GM23248 (cell line): ENCODE results near the gene UNC93A.

Experiments used
- EZH2 ChIP-seq: fragments of 200-600 bp; sonication (generic); IDR thresholded peaks from 2 replicates; pipeline ENCODE4 v1.6.1; 2018; ENCODE audit warnings: antibody characterized with exemption, mild to moderate bottlenecking; ENCODE audit not compliant: insufficient read depth, poor library complexity, severe bottlenecking
- EZH2phosphoT487 ChIP-seq: fragments of 200-600 bp; sonication (generic); IDR thresholded peaks from 2 replicates; pipeline ENCODE4 v1.6.1; 2018; ENCODE audit warnings: antibody characterized with exemption, moderate library complexity, mild to moderate bottlenecking, low read depth; ENCODE audit not compliant: insufficient read depth

- TF ChIP-seq EZH2: no peak
- no peak for TF ChIP-seq EZH2phosphoT487
Observed at GRCh38 chr6:167336844-167337630, 45.9 kb downstream of the UNC93A start.
